Dedifferentiated amniotic fluid mesenchymal stem cell (primary cell): Measurements from ENCODE around the gene NCKAP1.
"Not testable (repeated sequence)": the region's sequence is repeated elsewhere in the genome, so short reads cannot be mapped to it uniquely, and the experiment has no call there.

Experiments used
- DNase-seq: peaks from one replicate; pipeline ENCODE4 v3.0.0-alpha.2; 2016; ENCODE audit errors: extremely low spot score

NCKAP1 gene

DNA sequence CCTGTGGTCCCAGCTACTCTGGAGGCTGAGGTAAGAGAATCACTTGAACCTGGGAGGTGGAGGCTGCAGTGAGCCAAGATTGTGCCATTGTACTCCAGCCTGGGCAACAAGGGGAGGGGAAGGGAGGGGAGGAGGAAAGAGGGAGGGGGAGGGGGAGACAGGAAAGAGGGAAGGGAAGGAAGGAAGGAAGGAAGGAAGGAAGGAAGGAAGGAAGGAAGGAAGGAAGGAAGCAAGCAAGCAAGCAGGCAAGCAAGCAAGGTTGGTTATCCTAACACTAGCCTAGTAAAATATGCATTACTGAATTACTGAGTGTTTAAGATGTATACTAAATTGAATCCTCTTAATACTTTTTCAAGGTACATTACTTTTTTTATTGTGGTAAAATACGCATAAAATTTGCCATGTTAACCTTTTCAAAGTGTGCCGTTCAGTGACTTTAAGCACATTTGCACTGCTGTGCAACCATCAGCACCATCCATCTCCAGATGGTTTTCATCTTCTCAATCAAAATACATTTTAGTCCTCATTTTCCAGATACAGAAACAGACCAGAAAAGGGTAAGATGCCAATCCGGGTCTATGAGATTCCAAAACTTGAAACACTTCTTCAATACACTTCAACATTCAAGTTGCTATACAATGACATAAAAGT, 28.9 kb downstream of the NCKAP1 start:
- DNase-seq = no peak

DNA sequence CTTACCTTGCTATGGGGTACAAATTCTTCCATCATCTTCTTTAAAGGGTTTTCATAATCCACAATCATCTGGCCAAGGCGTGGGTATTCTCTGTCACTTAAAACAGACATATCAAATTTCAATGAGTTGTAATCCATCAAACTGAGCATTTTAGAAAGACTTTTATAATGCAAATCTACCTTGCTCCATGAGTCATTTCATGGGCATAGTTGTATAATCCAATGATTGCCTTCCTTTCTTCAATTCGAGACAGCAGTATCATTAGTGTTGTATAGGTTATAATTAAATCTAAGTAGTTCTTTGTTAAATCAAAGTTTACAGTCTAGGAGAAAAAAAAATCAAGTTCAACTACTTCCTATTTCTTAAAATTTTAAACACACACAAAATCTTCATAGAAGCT, 36.3 kb downstream of the NCKAP1 start:
- no peak for DNase-seq

DNA sequence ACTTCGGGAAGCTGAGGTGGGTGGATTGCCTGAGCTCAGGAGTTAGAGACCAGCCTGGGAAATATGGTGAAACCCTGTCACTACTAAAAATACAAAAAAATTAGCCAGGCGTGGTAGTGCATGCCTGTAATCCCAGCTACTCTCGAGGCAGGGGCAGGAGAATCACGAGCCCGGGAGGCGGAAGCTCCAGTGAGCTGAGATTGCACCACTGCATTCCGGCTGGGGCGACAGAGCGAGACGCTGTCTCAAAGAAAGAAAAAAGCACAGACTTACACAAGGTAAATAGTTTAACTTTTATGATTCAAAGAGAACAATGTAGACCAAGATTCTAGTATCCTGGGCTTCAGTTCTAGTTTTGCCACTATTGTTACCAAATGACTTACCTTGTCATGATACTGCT, 37.4 kb downstream of the NCKAP1 start:
- DNase-seq = no peak

DNA sequence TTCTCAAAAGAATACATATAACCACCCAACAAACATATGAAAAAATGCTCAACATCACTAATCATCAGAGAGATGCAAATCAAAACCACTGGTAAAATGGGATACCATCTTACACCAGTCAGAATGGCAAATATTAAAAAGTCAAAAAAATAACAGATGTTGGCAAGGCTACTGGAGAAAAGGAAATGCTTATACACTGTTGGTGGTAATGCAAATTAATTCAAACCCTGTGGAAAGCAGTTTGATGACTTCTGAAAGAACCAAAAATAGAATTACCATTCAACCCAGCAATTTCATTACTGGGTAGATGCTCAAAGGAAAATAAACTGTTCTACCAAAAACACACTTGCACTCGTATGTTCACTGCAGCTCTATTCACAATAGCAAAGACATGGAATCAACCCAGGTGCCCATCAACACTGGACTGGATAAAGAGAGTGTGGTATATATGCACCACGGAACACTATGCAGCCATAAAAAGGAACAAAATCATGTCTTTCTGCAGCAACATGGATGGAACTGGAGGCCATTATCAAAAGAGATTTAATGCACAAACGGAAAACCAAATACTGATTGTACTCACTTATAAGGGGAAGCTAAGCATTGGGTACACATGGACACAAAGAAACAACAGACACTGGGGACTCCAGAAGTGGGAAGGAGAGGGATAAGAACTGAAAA, 38.8 kb downstream of the NCKAP1 start:
- no peak for DNase-seq

DNA sequence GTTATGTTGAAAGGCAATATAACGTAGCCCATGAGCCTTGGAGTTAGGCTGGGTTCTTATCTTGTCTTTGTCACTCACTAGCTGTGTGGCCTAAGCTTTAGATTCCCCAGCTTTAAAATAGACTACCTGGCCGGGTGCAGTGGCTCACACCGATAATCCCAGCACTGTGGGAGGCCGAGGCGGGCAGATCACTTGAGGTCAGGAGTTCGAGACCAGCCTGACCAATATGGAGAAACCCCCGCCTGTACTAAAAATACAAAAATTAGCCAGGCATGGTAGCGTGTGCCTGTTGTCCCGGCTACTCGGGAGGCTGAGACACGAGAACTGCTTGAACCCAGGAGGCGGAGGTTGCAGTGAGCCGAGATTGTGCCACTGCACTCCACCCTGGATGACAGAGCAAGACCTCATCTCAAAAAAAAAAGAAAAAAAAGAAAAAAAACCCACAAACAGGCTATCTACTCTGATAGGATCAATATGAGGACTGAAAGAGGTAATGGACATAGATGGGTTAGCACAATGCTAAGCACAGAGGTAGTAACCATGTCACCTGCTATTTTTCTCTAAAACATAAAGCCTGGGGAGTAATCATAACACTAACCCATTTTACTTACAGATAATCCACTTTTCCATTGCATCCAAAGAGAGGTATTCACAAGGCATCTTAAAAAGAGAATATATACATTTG, 43.9 kb downstream of the NCKAP1 start:
- DNase-seq = no peak

DNA sequence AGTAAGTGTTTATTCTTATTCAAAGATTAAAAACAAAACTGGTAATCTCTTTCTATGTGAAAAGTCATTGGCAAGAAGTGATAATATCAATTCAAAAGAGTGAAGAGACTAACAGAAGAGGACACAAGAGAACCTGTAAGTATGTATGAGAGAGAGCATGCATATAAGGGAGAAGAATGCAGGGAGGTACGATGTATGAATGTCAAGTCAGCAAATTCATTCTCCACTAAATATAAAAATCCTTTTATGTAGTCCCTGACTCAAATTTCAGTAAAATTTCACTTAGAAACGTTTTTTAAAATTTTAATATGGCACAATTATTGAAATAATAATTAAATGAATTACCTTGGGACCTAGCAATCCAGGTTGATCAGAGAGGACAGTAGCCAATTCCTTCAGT, 55.3 kb downstream of the NCKAP1 start:
- DNase-seq = no peak

DNA sequence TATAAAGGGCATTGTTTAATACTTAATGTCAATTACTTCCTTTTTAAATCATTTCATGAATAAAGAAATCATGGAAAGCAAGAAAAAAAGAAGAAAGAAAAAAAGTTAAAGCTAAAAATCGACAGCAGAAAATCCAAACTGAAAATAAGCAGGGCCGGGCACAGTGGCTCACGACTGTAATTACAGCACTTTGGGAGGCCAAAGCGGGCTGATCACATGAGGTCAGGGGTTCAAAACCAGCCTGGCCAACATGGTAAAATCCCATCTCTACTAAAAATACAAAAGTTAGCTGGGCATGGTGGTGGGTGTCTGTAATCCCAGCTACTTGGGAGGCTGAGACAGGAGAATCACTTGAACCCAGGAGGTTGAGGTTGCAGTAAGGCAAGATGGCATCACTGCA, 56.8 kb downstream of the NCKAP1 start:
- DNase-seq = not testable (repeated sequence)

DNA sequence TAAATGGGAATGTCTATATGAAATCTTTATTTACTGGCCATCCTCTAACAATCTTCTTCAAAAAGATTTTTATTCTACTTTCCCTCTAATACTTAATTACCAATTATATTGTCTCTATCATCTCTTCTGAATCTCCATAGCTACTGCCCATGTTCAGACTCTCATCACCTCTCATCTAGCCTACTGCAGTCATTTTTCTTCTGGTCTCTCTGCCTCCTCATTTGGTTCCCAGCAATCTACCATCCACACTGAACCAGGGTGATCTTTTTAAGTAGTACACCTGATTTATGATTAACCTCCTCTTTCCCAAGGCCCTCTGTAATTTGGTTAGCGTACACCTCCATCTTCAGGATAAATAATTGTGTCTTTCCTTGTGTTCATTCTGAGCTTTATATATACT, 57.6 kb downstream of the NCKAP1 start:
- no peak for DNase-seq

DNA sequence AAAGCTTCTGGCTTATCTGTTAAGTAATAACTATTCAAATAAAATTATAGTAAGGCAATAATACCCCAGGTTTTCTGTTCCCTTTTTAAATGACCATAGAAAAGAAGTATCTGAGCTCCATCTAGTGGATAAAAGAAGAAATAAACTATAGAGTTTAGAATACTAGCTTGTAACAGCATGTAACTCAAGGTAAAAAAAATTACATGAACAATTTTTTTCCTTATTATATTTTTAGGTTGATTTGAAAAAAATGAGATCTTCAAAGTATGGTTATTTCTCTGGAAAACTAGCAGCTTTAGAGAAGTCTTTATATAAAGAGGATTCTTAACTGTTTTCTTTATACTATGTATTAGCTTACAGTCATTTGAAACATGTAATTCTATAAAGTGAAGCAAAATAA, 58.1 kb downstream of the NCKAP1 start:
- DNase-seq = peak; percentile 62

DNA sequence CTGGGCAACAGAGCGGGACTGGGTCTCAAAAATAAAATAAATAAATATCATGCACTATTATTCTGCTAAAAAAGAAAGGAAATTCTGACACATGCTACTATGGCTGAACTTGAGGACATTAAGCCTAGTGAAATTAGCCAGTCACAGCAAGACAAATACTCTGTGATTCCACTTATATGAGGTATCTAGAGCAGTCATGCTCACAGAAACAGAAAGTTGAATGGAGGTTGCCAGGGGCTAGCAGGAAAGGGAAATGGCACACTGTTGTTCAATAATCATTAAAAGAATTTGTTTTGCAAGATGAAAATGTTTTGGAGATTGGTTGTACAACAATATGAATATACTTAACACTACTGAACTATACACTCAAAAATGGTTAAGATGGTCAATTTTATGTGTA, 60.8 kb downstream of the NCKAP1 start:
- DNase-seq = no peak

DNA sequence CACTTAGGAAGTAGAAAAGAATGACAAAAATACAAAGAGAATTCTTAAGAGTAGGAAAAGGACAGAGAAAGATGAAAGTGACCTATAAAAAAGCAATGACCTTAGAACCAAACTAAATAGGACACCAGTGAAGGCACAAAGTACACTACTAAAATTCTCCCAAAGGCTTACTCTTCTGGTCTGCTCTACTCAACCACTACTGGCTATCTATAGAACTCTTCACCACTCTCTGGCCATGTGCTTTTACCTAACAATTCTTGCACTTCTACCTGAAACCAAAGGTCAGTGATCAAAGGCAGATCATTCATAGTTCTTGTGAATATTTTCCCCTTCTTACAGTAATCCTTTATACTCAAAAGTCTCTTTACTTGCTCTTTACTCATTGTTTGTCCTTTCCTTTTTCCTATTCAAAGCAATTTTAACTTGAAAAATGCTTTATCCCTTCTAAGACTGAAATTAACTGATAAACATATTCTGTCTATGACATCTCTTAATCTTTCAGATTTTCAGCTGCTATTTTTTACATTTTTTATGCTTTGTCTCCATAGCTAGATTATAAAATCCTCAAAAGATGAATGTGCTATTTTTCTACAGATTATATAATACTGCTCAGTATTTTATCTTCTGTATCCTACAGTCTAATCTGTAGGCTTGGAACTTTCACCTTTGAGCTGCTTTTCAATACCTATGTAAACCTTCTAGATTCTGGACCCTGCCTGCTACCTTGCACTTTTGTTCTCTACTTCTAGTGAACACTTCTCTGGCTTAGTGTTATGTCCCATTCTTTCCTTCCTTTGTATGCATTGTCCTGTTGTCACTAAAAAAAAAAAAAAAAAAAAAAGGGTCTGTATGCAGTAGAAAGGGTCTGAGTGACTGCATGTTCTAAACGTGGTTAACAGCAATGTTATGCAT, 64.6 kb downstream of the NCKAP1 start:
- no peak for DNase-seq

DNA sequence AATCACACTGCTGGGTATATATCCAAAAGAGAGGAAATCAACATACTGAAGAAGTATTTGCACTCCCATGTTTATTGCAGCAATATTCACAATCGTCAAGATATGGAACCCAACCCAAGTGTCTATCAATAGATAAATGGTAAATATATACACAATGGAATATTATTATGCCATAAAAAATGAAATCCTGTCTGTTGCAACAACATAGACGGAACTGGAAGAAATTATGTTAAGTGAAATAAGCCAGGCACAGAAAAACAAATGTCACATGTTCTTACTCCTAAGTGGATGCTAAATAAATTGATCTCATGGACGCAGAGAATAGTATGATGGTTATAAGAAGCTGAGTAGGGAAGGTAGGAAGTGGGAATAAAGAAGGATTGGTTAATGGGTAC, 65.7 kb downstream of the NCKAP1 start:
- DNase-seq = no peak

DNA sequence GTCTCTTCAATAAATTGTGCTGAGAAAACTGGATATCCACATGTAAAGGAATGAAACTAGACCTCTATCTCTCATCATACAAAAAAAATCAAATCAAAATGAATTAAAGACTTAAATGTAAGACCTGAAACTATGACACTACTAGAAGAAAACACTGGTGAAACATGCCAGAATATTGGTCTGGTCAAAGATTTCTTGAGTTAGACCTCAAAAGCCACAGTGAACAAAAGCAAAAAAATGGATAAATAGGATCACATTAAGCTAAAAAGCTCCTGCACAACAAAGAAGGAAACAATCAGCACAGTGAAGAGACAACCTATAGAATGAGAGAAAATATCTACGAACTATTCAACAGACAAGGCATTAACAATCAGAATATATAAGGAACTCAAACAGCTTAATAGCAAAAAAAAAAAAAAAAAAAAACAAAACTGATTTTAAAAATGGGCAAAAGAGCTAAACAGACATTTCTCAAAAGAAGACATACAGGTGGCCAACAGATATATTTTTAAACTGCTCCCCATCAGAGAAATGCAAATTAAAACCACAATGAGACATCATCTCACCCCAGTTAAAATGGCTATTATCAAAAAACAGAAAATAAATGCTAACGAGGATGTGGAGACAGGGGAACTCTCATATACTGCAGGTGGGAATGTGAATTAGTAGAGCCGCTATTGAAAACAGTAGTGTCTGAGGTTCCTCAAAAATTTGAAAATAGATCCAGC, 66.3 kb downstream of the NCKAP1 start:
- no peak for DNase-seq

DNA sequence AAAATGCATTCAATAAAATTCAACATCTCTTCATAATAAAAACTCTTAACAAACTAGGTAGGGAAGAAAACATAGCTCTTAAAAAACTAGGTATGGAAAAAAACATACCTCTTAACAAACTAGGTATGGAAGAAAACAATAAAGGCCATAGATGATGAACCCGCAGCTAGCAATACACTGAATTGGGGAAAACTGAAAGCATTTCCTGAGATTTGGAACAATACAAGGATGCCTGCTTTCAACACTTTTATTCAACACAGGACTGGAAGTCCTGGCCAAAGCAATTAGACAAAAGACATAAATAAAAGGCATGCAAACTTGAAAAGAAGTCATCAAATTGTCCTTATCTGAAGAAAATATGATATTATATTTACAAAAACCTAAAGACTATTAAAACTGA, 67.8 kb downstream of the NCKAP1 start:
- DNase-seq = no peak

DNA sequence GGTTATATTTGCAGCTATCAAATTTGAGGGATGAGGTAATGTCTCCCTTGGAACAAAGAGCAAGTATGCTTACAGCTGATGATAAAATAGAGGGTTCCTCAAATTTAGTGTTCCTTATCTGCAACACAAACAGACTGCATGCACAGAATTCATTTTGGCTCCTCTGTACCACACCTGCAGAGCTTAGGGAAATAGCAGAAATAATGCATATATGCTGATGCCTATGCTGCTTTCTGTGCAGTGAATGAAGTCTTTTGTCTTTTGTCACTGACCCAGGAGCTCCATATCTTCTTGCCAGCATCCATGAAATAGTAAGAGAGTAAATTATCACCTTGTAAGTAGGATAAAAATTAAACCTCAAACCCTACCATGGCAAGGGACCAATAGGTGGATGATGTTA, 69.8 kb downstream of the NCKAP1 start:
- DNase-seq = no peak

DNA sequence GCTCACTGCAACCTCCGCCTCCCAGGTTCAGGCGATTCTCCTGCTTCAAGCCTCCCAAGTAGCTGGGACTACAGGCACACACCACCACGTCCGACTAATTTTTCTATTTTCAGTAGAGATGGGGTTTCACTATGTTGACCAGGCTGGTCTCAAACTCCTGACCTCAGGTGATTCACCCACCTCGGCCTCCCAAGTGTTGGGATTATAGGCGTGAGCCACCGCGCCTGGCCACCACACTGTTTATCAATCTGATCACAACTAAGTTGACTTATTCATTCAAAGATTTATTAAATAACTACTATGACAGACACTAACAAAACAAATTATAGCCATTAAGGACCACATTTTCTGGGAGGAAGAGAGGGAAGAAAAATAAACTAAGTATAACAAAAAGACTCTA, 71.9 kb downstream of the NCKAP1 start:
- DNase-seq = not testable (repeated sequence)

DNA sequence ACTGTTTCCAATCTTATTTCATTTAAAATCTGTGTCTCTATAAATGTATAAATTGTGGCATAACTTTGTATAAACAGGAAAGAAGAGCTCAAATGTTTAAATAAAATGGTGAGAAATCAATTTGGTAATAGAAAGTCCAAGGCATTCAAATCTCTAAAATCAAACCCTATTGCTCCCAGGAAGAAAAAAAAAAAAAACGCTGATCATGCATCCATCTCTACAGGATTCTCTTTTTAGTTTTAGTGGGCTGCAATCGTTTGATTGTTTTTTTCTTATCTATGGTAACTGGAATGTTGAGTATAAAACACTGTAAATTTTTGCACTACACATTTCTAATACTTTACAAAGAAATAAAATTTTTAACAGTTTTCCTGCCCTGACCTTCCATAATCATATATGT, 75.6 kb downstream of the NCKAP1 start:
- DNase-seq = no peak

DNA sequence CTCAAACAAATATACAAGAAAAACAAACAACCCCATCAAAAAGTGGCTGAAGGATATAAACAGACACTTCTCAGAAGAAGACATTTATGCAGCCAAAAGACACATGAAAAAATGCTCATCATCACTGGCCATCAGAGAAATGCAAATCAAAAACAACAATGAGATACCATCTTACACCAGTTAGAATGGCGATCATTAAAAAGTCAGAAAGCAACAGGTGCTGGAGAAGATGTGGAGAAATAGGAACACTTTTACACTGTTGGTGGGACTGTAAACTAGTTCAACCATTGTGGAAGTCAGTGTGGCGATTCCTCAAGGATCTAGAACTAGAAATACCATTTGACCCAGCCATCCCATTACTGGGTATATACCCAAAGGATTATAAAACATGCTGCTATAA, 77.4 kb downstream of the NCKAP1 start:
- not testable (repeated sequence) for DNase-seq

DNA sequence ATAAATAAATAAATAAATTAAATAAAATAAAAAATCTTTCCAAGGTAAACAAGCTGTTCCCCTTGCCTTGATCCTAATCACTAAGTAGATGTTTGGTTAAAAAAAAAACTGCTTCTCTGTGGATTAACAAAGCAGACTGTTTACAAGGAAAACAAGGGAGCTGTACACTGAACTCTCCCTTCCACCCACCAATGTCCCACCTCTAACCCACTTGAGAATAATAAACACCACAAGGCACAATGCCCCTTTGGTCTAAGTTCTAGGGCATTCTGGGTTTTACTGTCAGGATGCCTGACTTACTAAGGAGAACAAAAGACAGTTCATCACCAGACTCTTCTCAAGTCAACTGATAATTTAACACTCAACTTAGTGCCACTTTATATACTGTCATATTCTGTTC, 83.5 kb downstream of the NCKAP1 start:
- no peak for DNase-seq

DNA sequence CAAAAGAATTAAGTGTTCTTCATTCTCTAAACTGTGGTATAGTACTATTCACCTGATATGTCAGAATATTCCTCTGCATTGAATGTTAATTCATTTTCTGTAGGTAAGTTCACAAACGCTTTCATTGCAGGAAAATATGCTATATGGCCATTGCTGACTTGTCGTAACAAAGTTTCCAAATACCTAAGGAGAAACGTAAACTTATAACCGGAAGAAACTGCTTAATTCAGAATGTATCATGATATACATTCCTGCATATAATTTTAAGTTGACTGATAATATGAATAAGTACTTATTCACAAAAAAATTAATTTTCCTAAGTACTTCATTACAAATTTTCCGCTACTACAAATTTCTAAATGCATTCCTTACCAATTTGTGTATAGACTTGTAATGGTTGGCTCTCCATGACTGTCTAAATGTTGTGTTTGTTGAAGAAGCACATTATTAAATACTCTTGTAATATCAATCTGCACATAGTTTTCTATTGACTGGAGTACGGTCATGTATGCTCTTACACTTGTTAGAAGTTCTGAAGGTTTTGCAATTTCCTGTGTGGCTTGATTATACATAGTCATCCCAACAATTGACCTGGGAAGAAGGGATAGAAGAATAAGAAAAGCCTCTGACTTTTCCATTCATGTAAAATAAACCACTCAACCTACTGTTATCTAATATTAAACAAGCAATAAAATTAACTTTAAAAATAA, 85.4 kb downstream of the NCKAP1 start:
- DNase-seq = no peak
